Activated naive CD8-positive, alpha-beta T cell treated with anti-CD3 and anti-CD28 coated beads for 36 hours (primary cell): ENCODE measurements around the gene TMPRSS6. TPM values are rescaled to one million over a fixed set of nuclear protein-coding genes. Genes with fewer than 3 reads are reported as not detected.
A peak's percentile ranks its signal among the peaks of the same experiment; 100 is the strongest.

Experiments used
- DNase-seq: peaks from one replicate; pipeline ENCODE4 v3.0.0; 2021
- H3K27ac Mint-ChIP-seq: one replicate; pipeline ENCODE4 v1.8.0; 2022; ENCODE audit warnings: mild to moderate bottlenecking, moderate library complexity, mixed read lengths
- H3K27me3 Mint-ChIP-seq: one replicate; pipeline ENCODE4 v1.8.0; 2022; ENCODE audit warnings: mild to moderate bottlenecking, mixed read lengths
- H3K36me3 Mint-ChIP-seq: one replicate; pipeline ENCODE4 v1.8.0; 2021; ENCODE audit warnings: mild to moderate bottlenecking, mixed read lengths
- H3K4me1 Mint-ChIP-seq: one replicate; pipeline ENCODE4 v1.8.0; 2021; ENCODE audit warnings: mixed read lengths
- H3K4me3 Mint-ChIP-seq: one replicate; pipeline ENCODE4 v1.8.0; 2022; ENCODE audit warnings: mild to moderate bottlenecking, moderate library complexity, mixed read lengths
- H3K9me3 Mint-ChIP-seq: one replicate; pipeline ENCODE4 v1.8.0; 2022; ENCODE audit warnings: mixed read lengths
- total RNA-seq, 2 experiments: library from RNA; stranded (reverse); gene quantifications; one replicate each; pipeline ENCODE4 v1.2.3, GENCODE V29; 2021

TMPRSS6 gene
- total RNA-seq, 2 experiments from 2014 or later = 1.8 to 2.0 TPM

DNA sequence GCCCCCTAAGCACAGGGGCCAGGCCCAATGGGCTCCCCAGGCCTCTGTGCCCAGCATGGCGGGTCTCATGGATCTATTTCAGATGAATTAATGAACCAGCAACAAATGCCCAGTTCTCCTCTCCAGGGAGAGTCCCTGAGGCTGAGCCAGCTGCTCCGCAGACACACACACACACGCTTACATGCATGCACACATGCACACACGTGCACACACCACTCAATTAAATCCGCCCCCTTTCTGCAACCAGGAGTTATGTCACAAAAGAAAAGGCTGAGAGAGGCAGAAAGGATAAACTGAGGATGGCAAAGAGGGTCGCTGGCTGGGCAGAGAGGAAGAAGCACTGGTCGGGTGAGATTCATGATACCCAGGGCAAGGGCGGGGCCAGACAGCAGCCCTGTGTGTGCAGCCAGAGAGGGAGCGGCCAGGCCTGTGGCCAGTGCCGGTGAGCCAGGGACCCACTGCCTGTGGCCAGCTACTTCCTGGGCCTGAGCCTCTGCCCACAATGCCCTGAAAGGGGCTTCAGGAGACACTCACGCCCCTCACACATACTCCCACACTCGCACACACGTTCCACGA, 20.4 kb upstream of the TMPRSS6 start:
- H3K27ac Mint-ChIP-seq = peak overlapping the region; percentile 65
- peaks cover 40% of the 10 kb centered on the region for H3K36me3 Mint-ChIP-seq
- no peak overlapping the region for H3K4me3 Mint-ChIP-seq
- peaks cover 18% of the 10 kb centered on the region for H3K4me1 Mint-ChIP-seq
- H3K9me3 Mint-ChIP-seq = no peaks in the 10 kb centered on the region
- no peaks in the 10 kb centered on the region for H3K27me3 Mint-ChIP-seq
- no peak for DNase-seq

DNA sequence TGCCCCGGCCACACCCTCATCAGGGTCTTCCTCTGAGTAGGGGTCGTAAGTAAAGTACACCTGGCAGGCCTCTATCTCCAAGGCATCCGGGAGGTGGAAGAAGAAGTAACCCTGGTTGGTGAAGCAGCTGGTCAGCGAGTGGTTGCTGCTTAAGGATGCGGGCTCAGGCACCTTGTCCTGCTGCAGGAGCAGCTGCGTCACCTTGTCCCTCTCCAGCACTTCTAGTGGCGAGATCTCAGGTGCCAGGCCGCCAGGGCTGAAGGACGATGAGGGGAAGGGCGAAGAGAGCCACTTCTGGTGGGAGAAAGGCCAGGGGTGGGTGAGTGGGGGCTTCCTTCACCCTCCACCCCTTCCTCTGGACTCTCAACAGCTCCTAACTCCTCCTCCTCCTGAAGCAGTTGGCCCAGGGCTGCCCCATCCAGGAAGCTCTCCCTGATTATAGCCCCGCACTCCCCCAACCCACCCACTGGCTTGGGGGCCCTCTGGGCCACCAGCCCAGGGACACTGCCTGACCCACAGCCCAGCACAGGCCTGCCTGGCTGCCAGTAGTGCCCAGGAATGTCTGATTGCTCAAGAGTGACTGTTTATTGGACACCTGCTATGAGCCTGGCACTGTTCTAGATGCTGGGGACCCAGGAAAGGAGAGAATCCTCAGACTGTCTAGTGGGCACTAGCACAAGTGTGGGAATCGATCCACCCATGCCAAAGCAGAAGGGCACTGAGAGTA, 19.2 kb upstream of the TMPRSS6 start:
- no peak for DNase-seq
- H3K9me3 Mint-ChIP-seq = no peaks in the 10 kb centered on the region
- peaks cover 37% of the 10 kb centered on the region for H3K36me3 Mint-ChIP-seq
- H3K27ac Mint-ChIP-seq = no peak overlapping the region
- no peaks in the 10 kb centered on the region for H3K27me3 Mint-ChIP-seq
- peaks cover 29% of the 10 kb centered on the region for H3K4me1 Mint-ChIP-seq
- H3K4me3 Mint-ChIP-seq = no peak overlapping the region

DNA sequence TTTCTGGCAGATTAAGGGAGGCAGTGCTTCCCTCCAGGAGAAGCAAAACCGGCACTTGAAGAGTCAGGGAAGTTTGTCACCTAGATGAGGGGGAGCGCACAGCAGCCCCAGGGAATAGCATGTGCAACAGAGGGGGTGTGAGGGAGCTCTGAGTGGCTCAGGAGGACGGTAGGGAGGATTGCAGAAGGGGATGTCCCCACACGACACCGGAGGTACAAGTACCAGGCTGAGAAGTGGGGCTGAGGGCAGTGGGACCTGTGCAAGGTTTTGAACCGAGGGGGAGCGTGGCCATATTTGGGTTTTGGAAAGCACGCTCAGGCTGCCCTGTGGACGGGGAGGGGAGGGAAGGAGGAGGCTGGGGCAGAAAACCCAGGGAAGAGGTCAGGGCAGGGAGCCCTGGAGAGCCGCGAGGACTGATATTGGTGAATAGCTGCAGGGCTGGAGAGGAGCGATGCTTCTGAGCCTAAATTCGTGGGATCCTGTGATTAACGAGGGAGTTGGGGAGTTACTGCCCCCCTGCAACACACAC, 17.9 kb upstream of the TMPRSS6 start:
- no peaks in the 10 kb centered on the region for H3K9me3 Mint-ChIP-seq
- no peak for DNase-seq
- peaks cover 39% of the 10 kb centered on the region for H3K36me3 Mint-ChIP-seq
- no peaks in the 10 kb centered on the region for H3K27me3 Mint-ChIP-seq
- peaks cover 42% of the 10 kb centered on the region for H3K4me1 Mint-ChIP-seq
- peak overlapping the region; percentile 53 for H3K27ac Mint-ChIP-seq
- H3K4me3 Mint-ChIP-seq = no peak overlapping the region

DNA sequence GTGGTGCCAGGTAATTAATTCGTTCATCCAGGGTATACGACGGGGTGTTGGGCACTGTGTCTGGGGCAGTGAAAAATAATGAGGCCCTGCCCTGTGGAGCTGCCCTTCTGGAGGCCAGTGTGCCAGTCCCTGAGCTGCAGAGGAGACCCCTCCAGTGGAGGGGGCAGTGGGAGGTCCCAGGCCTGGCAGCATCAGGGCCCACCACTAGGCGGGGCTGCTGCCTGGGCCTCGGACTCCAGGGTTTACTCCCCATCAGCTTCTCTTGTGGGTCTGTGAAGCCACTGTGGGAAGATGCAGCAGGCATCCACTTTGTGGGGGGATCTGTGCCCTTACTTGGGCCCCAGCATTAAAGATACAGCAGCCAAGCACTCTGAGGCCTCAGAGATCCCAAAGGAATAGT, 17.4 kb upstream of the TMPRSS6 start:
- Mint-ChIP-seq H3K36me3 (peaks cover 37% of the 10 kb centered on the region), H3K4me3 (no peak overlapping the region), H3K27me3 (no peaks in the 10 kb centered on the region), H3K9me3 (no peaks in the 10 kb centered on the region), H3K4me1 (peaks cover 46% of the 10 kb centered on the region), H3K27ac (peak overlapping the region; percentile 62)
- DNase-seq = no peak

DNA sequence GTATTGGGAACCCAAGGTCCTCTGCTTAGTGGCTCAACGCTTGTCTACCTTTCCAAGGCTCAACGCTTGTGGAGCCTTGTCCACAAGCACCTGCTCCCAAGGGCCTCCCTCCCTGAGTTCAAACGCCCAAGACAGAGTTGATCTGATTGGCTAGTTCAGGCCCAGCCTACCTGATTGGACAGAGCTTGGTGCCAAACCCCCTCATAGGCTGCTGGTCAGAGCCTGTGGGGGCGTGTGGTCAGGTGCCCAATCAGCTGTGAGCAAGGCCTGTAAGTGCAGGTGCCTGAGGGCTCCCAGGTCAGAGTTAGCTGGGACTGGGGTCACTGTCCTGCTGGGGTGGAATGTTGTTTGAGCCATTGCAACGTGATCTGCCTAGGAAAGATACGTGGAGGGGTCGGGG, 16.9 kb upstream of the TMPRSS6 start:
- H3K4me1 Mint-ChIP-seq = peaks cover 48% of the 10 kb centered on the region
- no peaks in the 10 kb centered on the region for H3K27me3 Mint-ChIP-seq
- peak overlapping the region; percentile 62 for H3K27ac Mint-ChIP-seq
- no peaks in the 10 kb centered on the region for H3K9me3 Mint-ChIP-seq
- H3K36me3 Mint-ChIP-seq = peaks cover 35% of the 10 kb centered on the region
- DNase-seq = no peak
- no peak overlapping the region for H3K4me3 Mint-ChIP-seq

DNA sequence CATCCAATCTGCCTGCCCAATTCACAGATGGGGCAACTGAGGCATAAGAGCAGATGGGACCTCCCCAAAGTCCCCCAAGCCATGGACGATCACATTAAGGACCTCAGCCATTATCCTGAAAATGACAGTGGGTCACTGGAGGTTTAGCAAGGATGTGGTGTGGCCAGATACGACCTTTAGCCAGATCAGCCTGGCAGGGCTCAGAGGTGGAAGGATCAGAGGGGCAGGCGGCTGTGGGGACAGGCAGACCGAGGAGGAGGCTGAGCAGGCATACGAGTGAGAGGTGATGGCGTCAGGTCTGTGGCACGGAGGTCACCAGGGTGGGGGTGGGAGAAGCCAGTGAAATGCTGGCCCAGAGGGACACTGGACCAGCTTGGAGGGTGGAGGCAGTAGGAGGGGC, 14.1 kb upstream of the TMPRSS6 start:
- Mint-ChIP-seq H3K9me3 (no peaks in the 10 kb centered on the region), H3K36me3 (peaks cover 34% of the 10 kb centered on the region), H3K4me3 (no peak overlapping the region), H3K27me3 (no peaks in the 10 kb centered on the region), H3K27ac (peak overlapping the region; percentile 100), H3K4me1 (peaks cover 63% of the 10 kb centered on the region)
- DNase-seq = no peak

DNA sequence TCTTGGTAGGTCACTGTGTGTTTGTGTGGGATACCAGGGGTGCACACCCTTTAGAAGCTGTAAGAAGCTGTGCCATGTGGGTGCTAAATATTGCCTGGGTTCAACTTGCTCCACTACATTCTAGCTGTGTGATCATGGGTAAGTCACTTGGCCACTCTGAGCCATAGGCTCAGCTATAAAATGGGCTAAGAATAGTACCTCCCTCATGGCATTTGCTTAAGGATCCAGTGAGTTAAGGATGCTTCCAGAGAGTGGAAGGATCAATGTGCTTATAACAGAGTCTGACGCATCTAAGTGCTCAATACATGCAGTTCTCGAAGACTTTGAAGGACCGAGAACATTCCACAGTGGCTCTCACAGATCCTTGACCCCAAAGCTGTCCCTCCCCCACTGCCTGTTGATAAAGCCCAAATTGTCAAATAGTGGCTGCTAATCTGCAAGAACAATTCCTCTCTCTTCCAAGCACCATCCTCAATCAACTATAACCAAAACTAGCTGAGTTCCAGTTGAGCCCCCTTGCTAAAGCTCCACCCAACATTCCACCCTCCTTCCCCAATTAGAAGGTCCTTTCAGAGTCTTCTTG, 13.2 kb upstream of the TMPRSS6 start:
- peak overlapping the region; percentile 100 for H3K27ac Mint-ChIP-seq
- peaks cover 39% of the 10 kb centered on the region for H3K36me3 Mint-ChIP-seq
- peaks cover 71% of the 10 kb centered on the region for H3K4me1 Mint-ChIP-seq
- H3K9me3 Mint-ChIP-seq = no peaks in the 10 kb centered on the region
- no peak for DNase-seq
- H3K4me3 Mint-ChIP-seq = peak overlapping the region; percentile 83
- H3K27me3 Mint-ChIP-seq = no peaks in the 10 kb centered on the region

DNA sequence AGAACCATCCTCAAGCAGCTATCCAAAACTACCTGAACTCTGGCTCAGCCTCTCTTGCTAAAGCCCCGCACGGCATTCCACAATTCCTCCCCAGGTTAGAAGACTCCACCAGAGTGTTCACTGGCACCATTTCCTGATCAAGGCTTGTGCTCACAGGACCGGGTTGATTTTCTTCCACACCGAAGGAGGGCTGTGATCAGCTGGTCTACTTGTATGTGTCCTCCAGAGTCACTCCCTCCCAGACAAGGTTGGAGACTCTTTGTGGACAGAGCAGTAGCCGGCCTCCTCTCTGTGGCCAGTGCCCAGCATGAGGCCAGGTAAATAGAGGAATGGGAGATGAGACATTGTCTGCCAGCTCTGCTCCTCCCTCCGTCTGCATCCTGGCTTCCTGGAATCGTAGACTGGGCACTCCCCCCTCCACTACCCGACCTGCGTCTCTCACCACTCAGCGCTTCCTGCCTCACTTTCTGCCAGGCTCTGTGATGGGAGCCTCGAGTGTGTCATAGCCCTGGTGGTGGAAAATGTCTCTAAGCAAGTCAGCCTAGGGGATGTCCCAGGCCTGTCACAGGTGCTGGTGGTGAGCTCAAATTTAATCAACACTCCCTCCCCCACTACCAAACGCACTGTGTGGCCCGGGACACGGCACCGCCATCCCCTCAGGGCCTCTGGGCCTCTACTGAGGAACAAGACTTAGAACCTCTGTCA, 12.5 kb upstream of the TMPRSS6 start:
- H3K36me3 Mint-ChIP-seq = peaks cover 38% of the 10 kb centered on the region
- H3K4me1 Mint-ChIP-seq = peaks cover 74% of the 10 kb centered on the region
- peak overlapping the region; percentile 100 for H3K27ac Mint-ChIP-seq
- no peaks in the 10 kb centered on the region for H3K27me3 Mint-ChIP-seq
- peak overlapping the region; percentile 83 for H3K4me3 Mint-ChIP-seq
- peak; percentile 92 for DNase-seq
- no peaks in the 10 kb centered on the region for H3K9me3 Mint-ChIP-seq

DNA sequence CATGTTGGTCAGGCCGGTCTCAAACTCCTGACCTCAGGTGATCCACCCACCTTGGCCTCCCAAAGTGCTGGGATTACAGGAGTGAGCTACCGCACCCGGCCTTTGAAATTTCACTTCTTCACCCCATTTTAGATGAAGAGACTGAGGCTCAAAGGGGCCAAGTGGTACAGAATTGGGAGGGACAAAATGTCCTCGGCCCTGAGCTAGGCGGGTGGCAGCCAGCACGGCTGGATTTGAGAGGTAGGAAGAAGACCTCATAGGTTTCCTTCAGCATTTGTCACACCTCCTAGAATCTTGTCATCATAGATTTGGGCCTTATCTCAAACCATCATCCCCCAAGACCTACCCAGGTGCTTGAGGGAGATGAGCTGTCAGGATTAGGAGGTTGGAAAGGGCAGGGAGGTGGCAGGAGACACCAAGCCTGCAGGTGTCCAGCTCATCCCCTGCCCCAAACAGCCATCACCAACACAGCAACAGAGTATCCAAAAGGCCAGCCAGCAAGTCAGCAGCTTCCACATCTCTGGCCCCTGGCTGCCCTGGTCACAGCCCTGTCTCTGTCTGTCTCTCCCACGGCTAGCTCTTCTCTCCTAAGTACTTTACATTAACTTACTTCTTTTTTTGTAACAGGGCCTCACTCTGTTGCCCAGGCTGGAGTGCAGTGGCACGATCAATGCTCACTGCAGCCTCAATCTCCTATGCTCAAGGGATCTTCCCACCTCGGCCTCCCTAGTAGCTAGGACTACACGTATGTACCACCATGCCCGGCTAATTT, 11.2 kb upstream of the TMPRSS6 start:
- peaks cover 33% of the 10 kb centered on the region for H3K36me3 Mint-ChIP-seq
- H3K4me1 Mint-ChIP-seq = peaks cover 77% of the 10 kb centered on the region
- H3K9me3 Mint-ChIP-seq = no peaks in the 10 kb centered on the region
- no peak for DNase-seq
- no peaks in the 10 kb centered on the region for H3K27me3 Mint-ChIP-seq
- peak overlapping the region; percentile 100 for H3K27ac Mint-ChIP-seq
- peak overlapping the region; percentile 83 for H3K4me3 Mint-ChIP-seq

DNA sequence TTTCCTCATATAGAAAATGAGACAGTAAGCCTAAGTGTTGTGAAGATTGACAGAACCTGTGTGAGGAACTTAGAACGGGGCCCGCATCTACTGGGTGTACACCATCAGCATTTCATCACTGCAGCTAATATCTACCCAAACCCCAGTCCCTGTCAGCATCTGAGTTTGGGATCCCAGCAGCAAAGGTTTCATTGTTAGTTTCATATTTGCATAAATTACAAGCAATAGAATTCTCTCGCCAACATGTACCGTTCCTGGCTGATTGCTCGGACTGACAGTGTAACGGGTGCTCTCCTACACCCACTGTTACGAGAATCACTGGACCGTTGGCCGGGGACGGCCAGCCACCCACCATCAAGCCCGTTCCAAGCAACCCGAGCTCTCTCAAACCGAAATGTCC, 10.4 kb upstream of the TMPRSS6 start:
- Mint-ChIP-seq H3K4me1 (peaks cover 73% of the 10 kb centered on the region), H3K36me3 (peaks cover 29% of the 10 kb centered on the region), H3K9me3 (no peaks in the 10 kb centered on the region), H3K27ac (peak overlapping the region; percentile 44), H3K4me3 (no peak overlapping the region), H3K27me3 (no peaks in the 10 kb centered on the region)
- DNase-seq = no peak

DNA sequence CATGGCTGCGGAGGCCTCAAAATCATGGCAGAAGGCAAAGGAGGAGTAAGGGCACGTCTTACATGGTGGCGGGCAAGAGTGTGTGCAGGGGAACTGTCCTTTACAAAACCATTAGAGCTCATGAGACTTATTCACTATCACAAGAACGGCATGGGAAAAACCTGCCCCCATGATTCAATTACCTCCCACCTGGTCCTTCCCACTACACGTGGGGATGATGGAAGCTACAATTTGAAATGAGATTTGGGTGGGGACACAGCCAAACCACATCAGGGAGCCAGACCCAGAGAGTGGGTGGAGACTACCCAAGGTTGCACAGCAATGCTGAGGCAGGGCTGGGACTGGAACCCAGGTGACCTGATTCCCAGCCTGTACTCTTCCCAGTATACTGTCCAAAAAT, 8.6 kb upstream of the TMPRSS6 start:
- no peaks in the 10 kb centered on the region for H3K27me3 Mint-ChIP-seq
- peaks cover 21% of the 10 kb centered on the region for H3K36me3 Mint-ChIP-seq
- H3K4me1 Mint-ChIP-seq = peaks cover 58% of the 10 kb centered on the region
- no peaks in the 10 kb centered on the region for H3K9me3 Mint-ChIP-seq
- peak overlapping the region; percentile 40 for H3K27ac Mint-ChIP-seq
- no peak for DNase-seq
- H3K4me3 Mint-ChIP-seq = no peak overlapping the region

DNA sequence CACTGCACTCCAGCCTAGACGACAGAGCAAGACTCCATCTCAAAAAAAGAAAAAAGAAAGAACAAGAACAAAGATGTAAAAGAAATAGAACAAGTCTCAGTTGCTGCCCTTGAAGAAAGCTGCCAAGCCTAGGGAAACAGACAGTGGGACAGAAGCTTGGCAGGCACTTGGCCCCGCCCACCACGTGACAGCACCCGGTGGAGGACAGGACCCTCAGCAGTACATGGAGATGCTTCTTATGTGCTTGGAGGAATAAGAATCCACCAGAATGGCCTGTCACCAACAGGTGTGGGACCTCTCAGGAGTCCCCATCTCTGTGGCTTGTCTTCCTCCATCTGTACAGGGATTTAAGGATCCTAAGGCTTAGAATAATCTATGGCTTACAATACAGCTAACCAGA, 7.6 kb upstream of the TMPRSS6 start:
- no peak overlapping the region for H3K27ac Mint-ChIP-seq

DNA sequence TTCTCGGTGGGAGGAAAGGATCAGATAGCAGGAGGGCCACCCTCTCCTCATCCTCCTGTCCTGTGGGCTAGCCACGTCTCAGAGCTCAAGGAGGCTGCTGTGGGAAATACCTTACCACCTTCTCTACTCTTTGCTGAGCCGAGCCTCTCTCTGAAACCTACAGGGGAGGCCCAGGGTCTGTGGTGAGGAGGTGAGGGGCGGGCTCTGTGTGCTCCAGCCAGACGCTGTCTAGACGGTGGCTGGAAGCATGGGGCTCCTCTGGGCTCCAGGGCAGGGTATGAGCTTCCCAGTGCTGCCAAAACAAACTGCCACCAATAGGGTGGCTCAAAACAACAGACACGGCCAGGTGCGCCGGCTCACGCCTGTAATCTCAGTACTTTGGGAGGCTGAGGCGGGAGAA, 5.5 kb upstream of the TMPRSS6 start:
- Mint-ChIP-seq H3K4me1 (peaks cover 32% of the 10 kb centered on the region), H3K27me3 (no peaks in the 10 kb centered on the region), H3K36me3 (peaks cover 17% of the 10 kb centered on the region), H3K27ac (no peak overlapping the region), H3K4me3 (no peak overlapping the region), H3K9me3 (no peaks in the 10 kb centered on the region)
- DNase-seq = no peak

More for the DNA sequence above, 7.6 kb upstream of the TMPRSS6 start:
- peaks cover 49% of the 10 kb centered on the region for H3K4me1 Mint-ChIP-seq
- peaks cover 17% of the 10 kb centered on the region for H3K36me3 Mint-ChIP-seq
- no peak overlapping the region for H3K4me3 Mint-ChIP-seq
- DNase-seq = no peak
- H3K9me3 Mint-ChIP-seq = no peaks in the 10 kb centered on the region
- no peaks in the 10 kb centered on the region for H3K27me3 Mint-ChIP-seq

DNA sequence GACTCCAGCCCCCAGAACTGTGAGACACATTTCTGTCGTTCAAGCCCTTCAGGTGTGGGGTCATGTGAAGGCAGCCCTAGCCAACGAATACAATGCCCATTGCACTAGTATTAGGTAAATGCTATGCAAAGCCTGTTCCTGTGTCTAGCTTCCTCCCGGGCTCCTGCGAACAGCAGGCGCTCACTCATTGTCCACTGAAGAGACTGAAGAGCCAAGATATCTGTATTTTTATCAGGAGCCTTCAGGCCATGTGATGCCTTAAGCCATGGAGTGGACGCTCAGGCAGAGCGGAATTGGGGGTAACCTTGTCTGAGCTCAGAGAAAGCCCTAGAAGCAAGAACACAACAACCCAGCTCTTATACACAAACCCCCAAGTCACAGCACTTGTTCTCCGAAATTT, 4.2 kb upstream of the TMPRSS6 start:
- Mint-ChIP-seq H3K27me3 (no peaks in the 10 kb centered on the region), H3K4me3 (no peak overlapping the region), H3K27ac (no peak overlapping the region), H3K36me3 (peaks cover 13% of the 10 kb centered on the region), H3K9me3 (no peaks in the 10 kb centered on the region), H3K4me1 (peaks cover 25% of the 10 kb centered on the region)
- no peak for DNase-seq
